Uterus (tissue), 2 donors: ENCODE measurements around the gene RAD9A.

Experiments
- CTCF ChIP-seq, 4 experiments: fragments of 200-600 bp in 2 of 4; fragments of 450-650 bp in 2 of 4; sonication (generic) in 2 of 4; IDR thresholded peaks; one replicate each; pipeline ENCODE4 v1.5.1; 2016 to 2019; ENCODE audit warnings: antibody characterized with exemption in 4 of 4, mild to moderate bottlenecking in 2 of 4, moderate library complexity in 1 of 4
- POLR2A ChIP-seq, 2 donors: fragments of 450-650 bp; IDR thresholded peaks; one replicate each; pipeline ENCODE4 v1.6.1; 2016; ENCODE audit warnings: antibody characterized with exemption in 2 of 2, mild to moderate bottlenecking in 1 of 2, moderate library complexity in 1 of 2

- peak in 2 of 4 experiments; percentile 46 to 59 for TF ChIP-seq CTCF (IDR thresholded peaks at IDR 0.05)
- TF ChIP-seq POLR2A (IDR thresholded peaks at IDR 0.05) = peak; percentile 46 to 84
These were observed 9.9 kb downstream of the RAD9A start, which contains the start of gene PPP1CA for GRCh38 chr11:67401495-67402191.
